Measurements from ENCODE around the gene RP2. TPM values are rescaled to one million over a fixed set of nuclear protein-coding genes. Genes with fewer than 3 reads are reported as not detected.

RP2 gene
- polyA plus RNA-seq (2013, experiment 1 of 2) = 8.7 TPM
- 10.7 TPM for polyA plus RNA-seq (2013, experiment 2 of 2)

DNA sequence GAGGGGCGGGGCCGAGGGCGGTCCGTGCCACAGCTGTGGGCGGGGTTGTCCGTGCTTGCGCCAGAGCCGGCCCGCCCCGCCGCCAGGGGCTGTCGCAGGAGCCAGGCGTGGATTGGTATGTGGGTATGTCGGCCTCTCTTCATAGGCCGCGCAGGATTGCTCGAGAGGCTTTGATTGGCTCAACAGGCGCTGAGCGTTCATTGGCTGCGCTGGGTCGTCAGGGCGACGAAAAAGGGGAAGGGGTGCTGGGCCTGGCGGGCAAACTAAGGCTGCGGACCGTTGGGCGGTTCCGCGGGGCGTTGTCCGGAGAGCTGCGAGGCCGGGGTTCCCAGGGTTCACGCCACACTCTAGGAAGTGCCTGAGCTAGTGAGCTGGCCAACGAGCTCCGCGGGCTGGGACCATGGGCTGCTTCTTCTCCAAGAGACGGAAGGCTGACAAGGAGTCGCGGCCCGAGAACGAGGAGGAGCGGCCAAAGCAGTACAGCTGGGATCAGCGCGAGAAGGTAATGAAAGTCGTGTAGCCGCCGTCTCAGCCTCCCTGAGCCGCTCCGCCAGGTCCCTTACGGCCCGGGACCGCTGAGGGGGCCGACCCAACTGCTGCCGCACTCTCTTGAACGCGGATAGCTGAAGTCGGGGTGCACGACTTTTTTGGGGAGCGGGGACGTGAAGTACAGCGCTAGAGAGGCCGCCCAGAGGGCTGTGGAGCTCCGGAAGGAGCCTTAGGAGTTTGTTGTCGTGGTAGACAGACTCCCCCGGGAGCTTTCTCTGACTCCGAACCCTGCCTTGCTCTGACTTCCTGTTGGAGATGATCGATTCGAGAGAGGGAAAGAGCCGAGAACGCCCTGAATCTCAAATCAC, at the start of gene RP2:
Gene RP2 (plus strand): TSS at position 343 of the 857 bp plus-strand sequence. CDS start 58 bp downstream, at position 401.
- H3K4me1 ChIP-seq (ENCODE audit: insufficient read depth, low read length) = no peaks in the 10 kb centered on the region
- H3K4me3 ChIP-seq (ENCODE audit: low read length) = peak within 1 kb of the TSS; percentile 96
- H3K9me3 ChIP-seq (ENCODE audit: insufficient read depth, low read depth, low read length) = no peaks in the 10 kb centered on the region
- H3K9ac ChIP-seq (ENCODE audit: low read depth, low read length) = peak within 1 kb of the TSS; percentile 79
- WGBS = under 1% methylated on average over 71 of the region's 71 CpGs
- H3K27me3 ChIP-seq (ENCODE audit: insufficient read depth, low read length) = no peaks in the 10 kb centered on the region
- peak within 1 kb of the TSS; percentile 60 for H3K27ac ChIP-seq (ENCODE audit: low read depth, low read length)
- H3K36me3 ChIP-seq (ENCODE audit: insufficient read depth, low read length) = no peaks in the 10 kb centered on the region

DNA sequence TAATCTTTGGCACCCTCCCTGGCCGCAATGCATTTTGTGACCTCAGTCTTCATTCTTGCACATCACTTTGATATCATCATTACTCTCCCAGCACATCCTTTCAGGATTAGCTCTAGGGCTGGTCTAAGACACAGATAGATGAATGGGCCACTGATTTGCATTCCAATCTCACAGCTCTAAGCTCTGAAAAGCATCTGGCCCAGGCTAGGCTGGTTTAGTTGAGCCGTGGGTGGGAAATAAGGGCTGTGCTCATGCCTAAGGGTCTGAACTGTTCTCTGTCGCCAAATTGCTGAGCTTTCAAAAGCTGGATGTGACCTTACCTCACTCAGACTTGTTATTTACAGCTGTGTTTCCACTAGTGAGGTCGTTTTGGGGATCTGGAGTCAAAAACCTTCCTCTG, 47.9 kb upstream of the RP2 start:
- Histone ChIP-seq H3K9ac (ENCODE audit: low read depth, low read length) (no peak overlapping the region), H3K4me3 (ENCODE audit: low read length) (no peak overlapping the region), H3K27ac (ENCODE audit: low read depth, low read length) (no peak overlapping the region), H3K4me1 (ENCODE audit: insufficient read depth, low read length) (peaks cover 15% of the 10 kb centered on the region), H3K36me3 (ENCODE audit: insufficient read depth, low read length) (no peaks in the 10 kb centered on the region), H3K27me3 (ENCODE audit: insufficient read depth, low read length) (no peaks in the 10 kb centered on the region), H3K9me3 (ENCODE audit: insufficient read depth, low read depth, low read length) (no peaks in the 10 kb centered on the region)
- 44% methylated on average over 3 of the region's 4 CpGs for WGBS

DNA sequence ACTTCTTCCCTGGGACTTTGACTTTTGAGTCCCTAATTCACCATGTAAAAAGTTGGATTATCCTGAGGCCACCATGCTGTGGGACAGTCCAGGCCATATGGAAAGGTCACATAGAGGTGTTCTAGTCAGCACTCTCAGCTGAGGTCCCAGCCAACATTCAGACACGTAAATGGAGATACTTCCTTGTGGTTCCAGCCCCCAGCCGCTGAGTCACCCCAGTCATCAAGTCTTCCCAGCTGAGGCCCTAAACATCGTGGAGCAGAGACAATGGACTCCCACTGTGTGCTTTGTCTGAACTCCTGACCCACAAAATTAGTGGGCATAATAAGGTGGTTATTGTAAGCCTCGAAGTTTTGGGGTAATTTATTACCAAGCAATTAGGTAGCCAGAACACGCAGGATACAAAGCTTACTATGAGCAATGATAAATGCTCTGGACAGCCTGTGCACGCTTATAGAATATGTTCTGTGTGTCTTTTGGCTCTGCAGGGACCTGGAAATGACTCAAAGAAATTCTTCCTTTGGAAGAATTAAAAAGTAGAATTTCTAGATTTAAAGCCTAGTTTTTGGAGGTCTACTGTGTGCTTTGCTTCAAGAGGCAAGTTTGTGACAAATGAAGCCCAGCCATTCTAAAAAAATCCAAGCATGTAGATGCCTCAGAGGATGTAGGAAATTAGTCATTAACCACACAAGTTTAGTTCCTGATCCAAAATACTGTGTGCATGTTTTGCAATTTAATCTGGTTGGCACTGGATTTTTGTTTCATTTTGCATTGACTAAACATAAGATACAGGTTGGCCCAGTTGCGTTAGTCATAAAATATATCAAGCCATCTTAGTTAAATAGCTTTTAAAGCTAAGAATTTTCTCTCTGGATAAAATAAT, 44.7 kb upstream of the RP2 start:
- Histone ChIP-seq H3K9me3 (ENCODE audit: insufficient read depth, low read depth, low read length) (no peaks in the 10 kb centered on the region), H3K27ac (ENCODE audit: low read depth, low read length) (peak overlapping the region; percentile 18; the same call in 1 of the 2 replicates), H3K4me3 (ENCODE audit: low read length) (no peak overlapping the region), H3K4me1 (ENCODE audit: insufficient read depth, low read length) (peaks cover 15% of the 10 kb centered on the region), H3K9ac (ENCODE audit: low read depth, low read length) (peak overlapping the region; percentile 21; the same call in 1 of the 2 replicates), H3K27me3 (ENCODE audit: insufficient read depth, low read length) (no peaks in the 10 kb centered on the region), H3K36me3 (ENCODE audit: insufficient read depth, low read length) (no peaks in the 10 kb centered on the region)
- WGBS = 42% methylated on average over 6 of the region's 7 CpGs

DNA sequence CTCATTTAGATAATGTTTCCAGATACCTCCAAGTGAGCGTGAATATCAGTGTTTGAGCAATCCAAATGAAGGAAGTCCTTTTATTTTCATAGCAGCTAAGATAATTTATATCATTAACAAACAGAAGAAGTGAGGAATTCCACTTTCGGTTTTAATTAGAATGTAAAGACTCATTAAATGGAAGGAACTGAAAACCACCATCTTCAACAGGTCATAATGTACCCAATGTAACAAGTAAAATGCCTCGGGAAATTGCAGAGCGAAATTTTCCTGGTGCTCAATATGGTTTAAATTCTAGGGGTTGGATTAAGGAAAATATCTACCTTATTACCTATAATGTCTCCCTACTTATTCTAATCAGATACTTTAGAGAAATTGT, 44.0 kb upstream of the RP2 start:
- Histone ChIP-seq H3K9me3 (ENCODE audit: insufficient read depth, low read depth, low read length) (no peaks in the 10 kb centered on the region), H3K9ac (ENCODE audit: low read depth, low read length) (no peak overlapping the region), H3K27me3 (ENCODE audit: insufficient read depth, low read length) (no peaks in the 10 kb centered on the region), H3K36me3 (ENCODE audit: insufficient read depth, low read length) (no peaks in the 10 kb centered on the region), H3K27ac (ENCODE audit: low read depth, low read length) (no peak overlapping the region), H3K4me3 (ENCODE audit: low read length) (no peak overlapping the region), H3K4me1 (ENCODE audit: insufficient read depth, low read length) (peaks cover 15% of the 10 kb centered on the region)
- WGBS = no CpG with 5 or more reads among the region's 4 CpGs

DNA sequence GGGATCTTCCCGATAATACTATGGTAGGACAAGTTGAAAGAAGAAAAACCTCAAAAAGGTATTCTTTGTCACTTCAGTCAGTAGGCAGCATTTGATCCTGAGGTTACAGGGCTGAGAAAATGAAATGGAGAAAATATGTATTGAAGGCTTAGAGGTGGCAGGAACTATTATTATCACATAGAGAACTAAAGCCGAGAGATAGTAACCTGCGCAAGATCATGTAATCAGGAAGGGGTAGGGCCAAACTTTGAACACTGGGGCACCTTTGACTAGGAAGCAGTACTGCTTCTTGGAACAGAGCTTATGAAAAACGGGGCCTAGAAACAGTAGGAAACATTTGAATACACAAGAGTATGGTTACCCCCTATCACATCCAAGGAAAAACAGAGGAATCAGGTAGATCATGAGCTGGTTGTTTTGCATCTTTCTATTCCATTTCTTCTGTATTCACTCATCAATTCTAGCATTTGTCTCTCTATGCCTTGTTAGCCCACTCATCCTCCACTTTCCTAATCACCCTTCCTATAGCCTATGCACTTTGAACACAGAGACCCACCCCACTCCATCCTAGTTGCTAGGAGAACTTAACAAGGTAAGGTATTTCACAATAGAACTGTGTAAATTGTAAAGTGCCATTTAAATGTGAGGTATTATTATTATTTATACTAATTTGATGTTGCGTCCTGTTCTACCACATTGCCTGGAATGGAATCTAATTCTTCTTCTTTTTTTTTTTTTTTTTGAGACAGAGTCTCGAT, 43.3 kb upstream of the RP2 start:
- H3K4me3 ChIP-seq (ENCODE audit: low read length) = no peak overlapping the region
- 94% methylated on average over 4 of the region's 6 CpGs for WGBS
- no peak overlapping the region for H3K27ac ChIP-seq (ENCODE audit: low read depth, low read length)
- no peaks in the 10 kb centered on the region for H3K9me3 ChIP-seq (ENCODE audit: insufficient read depth, low read depth, low read length)
- H3K4me1 ChIP-seq (ENCODE audit: insufficient read depth, low read length) = peaks cover 15% of the 10 kb centered on the region
- no peaks in the 10 kb centered on the region for H3K27me3 ChIP-seq (ENCODE audit: insufficient read depth, low read length)
- H3K36me3 ChIP-seq (ENCODE audit: insufficient read depth, low read length) = no peaks in the 10 kb centered on the region
- H3K9ac ChIP-seq (ENCODE audit: low read depth, low read length) = no peak overlapping the region

DNA sequence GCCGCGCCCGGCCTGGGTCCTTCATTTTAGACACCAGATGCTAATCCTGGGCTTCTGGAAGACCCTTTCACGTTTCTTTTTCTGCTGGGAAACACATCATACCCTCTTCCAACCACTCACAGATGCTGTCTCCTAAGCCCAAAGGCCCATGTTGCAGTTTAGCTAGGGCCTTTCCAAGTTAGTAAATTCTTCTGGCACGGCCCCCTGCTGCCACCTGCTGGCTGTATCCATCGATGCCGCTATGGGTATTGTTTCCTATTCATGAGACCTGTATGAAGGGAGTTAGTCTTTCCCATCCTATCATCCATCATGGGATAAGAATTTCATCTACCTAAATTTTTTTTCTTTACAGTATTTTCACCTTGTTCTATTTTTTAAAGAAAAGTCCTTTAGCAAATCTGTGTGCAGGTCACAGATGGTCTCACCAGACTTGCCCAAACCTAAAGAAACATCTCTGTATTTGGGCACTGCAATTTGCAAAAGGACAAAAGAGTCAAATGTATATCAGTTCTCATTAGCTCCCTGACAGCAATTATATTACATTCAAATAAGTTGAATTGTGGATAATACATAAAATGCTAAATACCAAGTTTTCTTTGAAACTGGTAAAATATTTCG, 40.2 kb upstream of the RP2 start:
- Histone ChIP-seq H3K9ac (ENCODE audit: low read depth, low read length) (no peak overlapping the region), H3K4me1 (ENCODE audit: insufficient read depth, low read length) (peaks cover 14% of the 10 kb centered on the region), H3K4me3 (ENCODE audit: low read length) (no peak overlapping the region), H3K9me3 (ENCODE audit: insufficient read depth, low read depth, low read length) (no peaks in the 10 kb centered on the region), H3K27me3 (ENCODE audit: insufficient read depth, low read length) (no peaks in the 10 kb centered on the region), H3K36me3 (ENCODE audit: insufficient read depth, low read length) (no peaks in the 10 kb centered on the region), H3K27ac (ENCODE audit: low read depth, low read length) (no peak overlapping the region)
- WGBS = 52% methylated on average over 5 of the region's 8 CpGs

DNA sequence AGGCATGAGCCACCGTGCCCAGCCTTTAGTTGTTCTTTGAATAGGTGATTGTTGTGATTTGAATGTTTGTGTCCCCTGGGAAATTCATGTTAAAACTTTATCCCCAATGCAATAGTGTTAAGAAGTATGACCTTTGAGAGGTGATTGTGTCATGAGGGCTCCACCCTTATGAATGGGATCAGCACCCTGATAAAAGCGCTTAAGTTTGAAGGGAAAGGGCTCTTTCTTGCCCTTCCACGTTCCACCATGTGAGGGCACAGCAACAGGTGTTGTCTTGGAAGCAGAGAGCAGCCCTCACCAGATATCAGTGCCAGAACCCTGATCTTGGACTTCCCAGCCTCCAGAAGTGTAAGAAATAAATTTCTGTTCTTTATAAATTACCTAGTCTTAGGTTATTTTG, 33.7 kb upstream of the RP2 start:
- 78% methylated on average over 2 of the region's 3 CpGs for WGBS
- H3K9ac ChIP-seq (ENCODE audit: low read depth, low read length) = no peak overlapping the region
- no peaks in the 10 kb centered on the region for H3K9me3 ChIP-seq (ENCODE audit: insufficient read depth, low read depth, low read length)
- no peak overlapping the region for H3K4me3 ChIP-seq (ENCODE audit: low read length)
- no peaks in the 10 kb centered on the region for H3K27me3 ChIP-seq (ENCODE audit: insufficient read depth, low read length)
- no peaks in the 10 kb centered on the region for H3K4me1 ChIP-seq (ENCODE audit: insufficient read depth, low read length)
- H3K27ac ChIP-seq (ENCODE audit: low read depth, low read length) = no peak overlapping the region
- no peaks in the 10 kb centered on the region for H3K36me3 ChIP-seq (ENCODE audit: insufficient read depth, low read length)

DNA sequence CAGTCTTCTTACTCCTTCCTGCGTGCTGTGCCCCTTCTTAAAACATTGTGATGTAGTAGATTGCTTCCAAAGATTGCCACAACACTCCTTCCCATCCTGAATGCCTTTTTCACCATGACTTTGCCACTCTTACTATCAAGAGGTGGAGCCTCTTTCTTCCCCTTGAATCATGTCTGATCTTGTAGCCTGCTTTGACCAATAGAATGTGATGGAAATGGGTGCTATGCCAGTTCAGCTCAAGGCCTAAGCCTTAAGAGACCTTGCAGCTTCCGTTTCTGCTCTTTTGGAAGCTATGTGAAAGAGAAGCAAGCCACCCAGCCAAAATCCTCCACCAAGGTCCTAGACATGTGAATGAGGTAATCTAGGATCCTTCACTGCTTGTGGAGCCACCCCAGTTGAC, 31.6 kb upstream of the RP2 start:
- no peak overlapping the region for H3K27ac ChIP-seq (ENCODE audit: low read depth, low read length)
- no peaks in the 10 kb centered on the region for H3K9me3 ChIP-seq (ENCODE audit: insufficient read depth, low read depth, low read length)
- WGBS = 60% methylated on average over 1 of the region's 2 CpGs
- H3K9ac ChIP-seq (ENCODE audit: low read depth, low read length) = no peak overlapping the region
- no peak overlapping the region for H3K4me3 ChIP-seq (ENCODE audit: low read length)
- H3K4me1 ChIP-seq (ENCODE audit: insufficient read depth, low read length) = no peaks in the 10 kb centered on the region
- H3K27me3 ChIP-seq (ENCODE audit: insufficient read depth, low read length) = no peaks in the 10 kb centered on the region
- H3K36me3 ChIP-seq (ENCODE audit: insufficient read depth, low read length) = no peaks in the 10 kb centered on the region

DNA sequence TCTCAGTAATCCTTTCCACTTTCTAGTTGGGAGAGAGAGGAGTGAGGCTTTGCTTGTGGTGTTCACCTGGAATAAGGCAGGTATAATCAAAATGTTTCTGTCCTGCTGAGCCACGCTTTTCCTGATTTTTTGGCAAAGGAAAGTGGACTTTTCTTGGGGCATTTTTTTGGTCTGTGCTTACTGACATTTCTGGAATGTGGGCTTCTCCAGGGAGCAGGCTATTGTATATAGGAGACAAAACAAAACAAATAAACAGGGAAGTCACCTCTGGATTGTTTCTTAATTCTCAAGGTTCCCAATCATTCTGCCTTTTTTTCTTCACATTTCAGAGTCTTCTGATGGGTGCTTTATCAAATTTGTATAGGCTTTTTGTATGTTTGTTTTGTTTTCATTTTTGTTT, 25.7 kb upstream of the RP2 start:
- Histone ChIP-seq H3K9ac (ENCODE audit: low read depth, low read length) (no peak overlapping the region), H3K36me3 (ENCODE audit: insufficient read depth, low read length) (no peaks in the 10 kb centered on the region), H3K9me3 (ENCODE audit: insufficient read depth, low read depth, low read length) (no peaks in the 10 kb centered on the region), H3K4me3 (ENCODE audit: low read length) (no peak overlapping the region), H3K27me3 (ENCODE audit: insufficient read depth, low read length) (no peaks in the 10 kb centered on the region), H3K27ac (ENCODE audit: low read depth, low read length) (no peak overlapping the region), H3K4me1 (ENCODE audit: insufficient read depth, low read length) (no peaks in the 10 kb centered on the region)
- WGBS = 89% methylated on average over 1 of the region's 1 CpG

DNA sequence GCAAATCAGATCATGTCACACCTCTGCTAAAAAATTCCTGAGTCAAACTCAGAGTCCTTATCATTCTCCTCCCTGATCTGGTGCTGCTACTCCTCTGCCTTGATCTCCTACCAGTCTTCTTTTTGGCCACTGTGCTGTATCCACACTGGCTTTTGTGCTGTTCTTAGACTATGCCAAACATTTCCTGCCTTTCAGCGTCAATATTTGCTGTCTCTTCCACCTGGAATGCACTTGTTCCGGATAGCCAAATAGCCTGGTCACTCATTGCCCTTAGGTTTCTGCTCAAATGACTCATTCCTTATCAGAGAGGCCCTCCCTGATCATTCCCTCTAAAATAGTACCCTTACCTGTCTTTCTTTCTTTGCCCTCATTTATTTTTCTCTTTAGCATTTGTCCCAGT, 24.4 kb upstream of the RP2 start:
- Histone ChIP-seq H3K36me3 (ENCODE audit: insufficient read depth, low read length) (no peaks in the 10 kb centered on the region), H3K27me3 (ENCODE audit: insufficient read depth, low read length) (no peaks in the 10 kb centered on the region), H3K9ac (ENCODE audit: low read depth, low read length) (no peak overlapping the region), H3K4me1 (ENCODE audit: insufficient read depth, low read length) (no peaks in the 10 kb centered on the region), H3K27ac (ENCODE audit: low read depth, low read length) (no peak overlapping the region), H3K4me3 (ENCODE audit: low read length) (no peak overlapping the region), H3K9me3 (ENCODE audit: insufficient read depth, low read depth, low read length) (no peaks in the 10 kb centered on the region)
- 76% methylated on average over 2 of the region's 2 CpGs for WGBS

All from HUES64 (cell line).